HepG2 (cell line): ENCODE measurements around the gene ATXN1L. TPM values are rescaled to one million over a fixed set of nuclear protein-coding genes. Genes with fewer than 3 reads are reported as not detected.

Experiments
- DPF2 ChIP-seq: sonication (generic); formaldehyde crosslinking; IDR thresholded peaks from 2 replicates; pipeline ENCODE4 v1.4.0; 2020; ENCODE audit warnings: mild to moderate bottlenecking, low read depth, missing genetic modification reagents, borderline replicate concordance
- HHEX ChIP-seq: IDR thresholded peaks from 2 replicates; pipeline ENCODE4 v1.6.1; 2016; ENCODE audit warnings: control low read depth
- HNRNPH1 ChIP-seq: fragments of 200-400 bp; formaldehyde crosslinking; optimal IDR thresholded peaks from 2 replicates; pipeline ENCODE3; 2017; ENCODE audit warnings: mild to moderate bottlenecking, low read depth, low read length
- PAX8 ChIP-seq: sonication (generic); formaldehyde crosslinking; IDR thresholded peaks from 2 replicates; pipeline ENCODE4 v1.8.0; 2022; ENCODE audit warnings: mild to moderate bottlenecking, missing genetic modification reagents, borderline replicate concordance
- SMC3 ChIP-seq: IDR thresholded peaks from 2 replicates; pipeline ENCODE4 v1.6.1; 2011; ENCODE audit warnings: low read length, improper control_type of control experiment
- SP4 ChIP-seq: sonication (generic); formaldehyde crosslinking; IDR thresholded peaks from 2 replicates; pipeline ENCODE4 v1.8.1; 2023; ENCODE audit warnings: mild to moderate bottlenecking, missing genetic modification reagents
- TGIF2 ChIP-seq: IDR thresholded peaks from 2 replicates; pipeline ENCODE4 v1.6.1; 2016; ENCODE audit warnings: control low read depth, missing compliant biosample characterization
- ZNF256 ChIP-seq: sonication (generic); formaldehyde crosslinking; conservative IDR thresholded peaks from 2 replicates; pipeline ENCODE4 v1.4.0; 2020; ENCODE audit warnings: missing genetic modification reagents
- ZNF296 ChIP-seq: sonication (generic); formaldehyde crosslinking; conservative IDR thresholded peaks from 2 replicates; pipeline ENCODE4 v1.5.0; 2020; ENCODE audit warnings: mild to moderate bottlenecking, missing genetic modification reagents
- ZNF501 ChIP-seq: sonication (generic); formaldehyde crosslinking; IDR thresholded peaks from 2 replicates; pipeline ENCODE4 v1.5.1; 2020; ENCODE audit warnings: mild to moderate bottlenecking, moderate library complexity, missing genetic modification reagents
- ZNF577 ChIP-seq: sonication (generic); formaldehyde crosslinking; IDR thresholded peaks from 2 replicates; pipeline ENCODE4 v1.4.0; 2020; ENCODE audit warnings: mild to moderate bottlenecking, low read depth, missing genetic modification reagents, borderline replicate concordance
- ZNF782 ChIP-seq: sonication (generic); formaldehyde crosslinking; IDR thresholded peaks from 2 replicates; pipeline ENCODE4 v1.4.0; 2020; ENCODE audit warnings: missing genetic modification reagents, mild to moderate bottlenecking, borderline replicate concordance
- ZNF878 ChIP-seq: sonication (generic); formaldehyde crosslinking; IDR thresholded peaks from 2 replicates; pipeline ENCODE4 v1.8.1; 2023; ENCODE audit warnings: mild to moderate bottlenecking, missing genetic modification reagents, moderate library complexity
- polyA plus RNA-seq, 8 experiments: library from polyadenylated mRNA; depleted of rRNA in 3 of 8; stranded (reverse) in 7 of 8; unstranded in 1 of 8; fragments of >200 nt; fragmentation: Illumina TruSeq in 4 of 8; extraction: Trizol in 4 of 8; gene quantifications; 2 replicates each; pipeline versions ENCODE4 v1.2.1 to v1.2.3, GENCODE V29; 2011 to 2016; ENCODE audit warnings: low read depth in 4 of 8, missing spikeins in 1 of 8, mixed read lengths in 1 of 8; ENCODE audit not compliant: insufficient read depth in 1 of 8
- total RNA-seq, 5 experiments: library from RNA; depleted of rRNA; stranded (reverse); fragments of >200 nt; fragmentation: Illumina TruSeq; extraction: Trizol; gene quantifications; 2 replicates each; pipeline ENCODE4 v1.2.3, GENCODE V29; 2016; ENCODE audit warnings: low read depth in 1 of 5
- TF ChIP-seq, protein P1 (sequence below): sonication (generic); formaldehyde crosslinking; IDR thresholded peaks from 2 replicates; pipeline ENCODE4 v1.4.0; 2020; ENCODE audit warnings: missing genetic modification reagents, mild to moderate bottlenecking, borderline replicate concordance
- TF ChIP-seq, protein P2 (sequence below): sonication (generic); formaldehyde crosslinking; IDR thresholded peaks from 2 replicates; pipeline ENCODE4 v1.5.1; 2020; ENCODE audit warnings: missing genetic modification reagents, mild to moderate bottlenecking, borderline replicate concordance
- TF ChIP-seq, protein P3 (sequence below): sonication (generic); formaldehyde crosslinking; IDR thresholded peaks from 2 replicates; pipeline ENCODE4 v1.4.0; 2020; ENCODE audit warnings: missing genetic modification reagents
- TF ChIP-seq, protein P4 (sequence below): sonication (generic); formaldehyde crosslinking; IDR thresholded peaks from 2 replicates; pipeline ENCODE4 v1.5.0; 2020; ENCODE audit warnings: mild to moderate bottlenecking, missing genetic modification reagents, borderline replicate concordance
- TF ChIP-seq, protein P5 (sequence below): sonication (generic); formaldehyde crosslinking; IDR thresholded peaks from 2 replicates; pipeline ENCODE4 v1.4.0; 2020; ENCODE audit warnings: missing genetic modification reagents

Gene ATXN1L
- total and polyA plus RNA-seq, 2 of the 13 experiments (the other 11 are each of a cell fraction or from before 2014, with no cell fraction given): 20.0 to 22.4 TPM

DNA sequence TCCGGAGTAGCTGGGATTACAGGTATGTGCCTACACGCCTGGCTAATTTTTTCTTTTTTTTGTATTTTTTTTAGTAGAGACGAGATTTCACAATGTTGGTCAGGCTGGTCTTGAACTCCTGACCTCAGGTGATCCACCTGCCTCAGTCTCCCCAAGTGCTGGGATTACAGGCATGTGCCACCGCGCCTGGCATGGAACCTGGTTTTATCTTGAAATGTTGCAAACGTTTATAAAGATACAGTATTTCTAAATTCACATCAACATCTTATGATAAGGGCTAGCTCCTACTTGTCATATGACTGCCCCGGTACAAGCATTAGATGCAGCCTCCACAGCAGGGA lies 48.1 kb downstream of the ATXN1L start (continued):
- TF ChIP-seq, protein P1, sequence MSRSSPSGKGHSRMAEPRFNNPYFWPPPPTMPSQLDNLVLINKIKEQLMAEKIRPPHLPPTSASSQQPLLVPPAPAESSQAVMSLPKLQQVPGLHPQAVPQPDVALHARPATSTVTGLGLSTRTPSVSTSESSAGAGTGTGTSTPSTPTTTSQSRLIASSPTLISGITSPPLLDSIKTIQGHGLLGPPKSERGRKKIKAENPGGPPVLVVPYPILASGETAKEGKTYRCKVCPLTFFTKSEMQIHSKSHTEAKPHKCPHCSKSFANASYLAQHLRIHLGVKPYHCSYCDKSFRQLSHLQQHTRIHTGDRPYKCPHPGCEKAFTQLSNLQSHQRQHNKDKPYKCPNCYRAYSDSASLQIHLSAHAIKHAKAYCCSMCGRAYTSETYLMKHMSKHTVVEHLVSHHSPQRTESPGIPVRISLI (CRISPR knock-in tag): no peak
- TF ChIP-seq HNRNPH1: no peak
- TF ChIP-seq, protein P2, sequence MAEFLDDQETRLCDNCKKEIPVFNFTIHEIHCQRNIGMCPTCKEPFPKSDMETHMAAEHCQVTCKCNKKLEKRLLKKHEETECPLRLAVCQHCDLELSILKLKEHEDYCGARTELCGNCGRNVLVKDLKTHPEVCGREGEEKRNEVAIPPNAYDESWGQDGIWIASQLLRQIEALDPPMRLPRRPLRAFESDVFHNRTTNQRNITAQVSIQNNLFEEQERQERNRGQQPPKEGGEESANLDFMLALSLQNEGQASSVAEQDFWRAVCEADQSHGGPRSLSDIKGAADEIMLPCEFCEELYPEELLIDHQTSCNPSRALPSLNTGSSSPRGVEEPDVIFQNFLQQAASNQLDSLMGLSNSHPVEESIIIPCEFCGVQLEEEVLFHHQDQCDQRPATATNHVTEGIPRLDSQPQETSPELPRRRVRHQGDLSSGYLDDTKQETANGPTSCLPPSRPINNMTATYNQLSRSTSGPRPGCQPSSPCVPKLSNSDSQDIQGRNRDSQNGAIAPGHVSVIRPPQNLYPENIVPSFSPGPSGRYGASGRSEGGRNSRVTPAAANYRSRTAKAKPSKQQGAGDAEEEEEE (CRISPR knock-in tag): no peak
- TF ChIP-seq ZNF256 (CRISPR knock-in tag): 0 out of 2 replicates have a peak, but pooled peaks have one; percentile 43
- no peak for TF ChIP-seq ZNF296 (CRISPR knock-in tag)
- 0 out of 2 replicates have a peak, but pooled peaks have one; percentile 38 for TF ChIP-seq SP4 (CRISPR knock-in tag)
- 0 out of 2 replicates have a peak, but pooled peaks have one; percentile 22 for TF ChIP-seq PAX8 (CRISPR knock-in tag)
- TF ChIP-seq, protein P3, sequence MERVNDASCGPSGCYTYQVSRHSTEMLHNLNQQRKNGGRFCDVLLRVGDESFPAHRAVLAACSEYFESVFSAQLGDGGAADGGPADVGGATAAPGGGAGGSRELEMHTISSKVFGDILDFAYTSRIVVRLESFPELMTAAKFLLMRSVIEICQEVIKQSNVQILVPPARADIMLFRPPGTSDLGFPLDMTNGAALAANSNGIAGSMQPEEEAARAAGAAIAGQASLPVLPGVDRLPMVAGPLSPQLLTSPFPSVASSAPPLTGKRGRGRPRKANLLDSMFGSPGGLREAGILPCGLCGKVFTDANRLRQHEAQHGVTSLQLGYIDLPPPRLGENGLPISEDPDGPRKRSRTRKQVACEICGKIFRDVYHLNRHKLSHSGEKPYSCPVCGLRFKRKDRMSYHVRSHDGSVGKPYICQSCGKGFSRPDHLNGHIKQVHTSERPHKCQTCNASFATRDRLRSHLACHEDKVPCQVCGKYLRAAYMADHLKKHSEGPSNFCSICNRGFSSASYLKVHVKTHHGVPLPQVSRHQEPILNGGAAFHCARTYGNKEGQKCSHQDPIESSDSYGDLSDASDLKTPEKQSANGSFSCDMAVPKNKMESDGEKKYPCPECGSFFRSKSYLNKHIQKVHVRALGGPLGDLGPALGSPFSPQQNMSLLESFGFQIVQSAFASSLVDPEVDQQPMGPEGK (CRISPR knock-in tag): no peak
- TF ChIP-seq SMC3: no peak
- 0 out of 2 replicates have a peak, but pooled peaks have one; percentile 20 for TF ChIP-seq DPF2
- 0 out of 2 replicates have a peak, but pooled peaks have one; percentile 45 for TF ChIP-seq ZNF782
- TF ChIP-seq HHEX: no peak
- no peak for TF ChIP-seq ZNF878 (CRISPR knock-in tag)
- TF ChIP-seq, protein P4, sequence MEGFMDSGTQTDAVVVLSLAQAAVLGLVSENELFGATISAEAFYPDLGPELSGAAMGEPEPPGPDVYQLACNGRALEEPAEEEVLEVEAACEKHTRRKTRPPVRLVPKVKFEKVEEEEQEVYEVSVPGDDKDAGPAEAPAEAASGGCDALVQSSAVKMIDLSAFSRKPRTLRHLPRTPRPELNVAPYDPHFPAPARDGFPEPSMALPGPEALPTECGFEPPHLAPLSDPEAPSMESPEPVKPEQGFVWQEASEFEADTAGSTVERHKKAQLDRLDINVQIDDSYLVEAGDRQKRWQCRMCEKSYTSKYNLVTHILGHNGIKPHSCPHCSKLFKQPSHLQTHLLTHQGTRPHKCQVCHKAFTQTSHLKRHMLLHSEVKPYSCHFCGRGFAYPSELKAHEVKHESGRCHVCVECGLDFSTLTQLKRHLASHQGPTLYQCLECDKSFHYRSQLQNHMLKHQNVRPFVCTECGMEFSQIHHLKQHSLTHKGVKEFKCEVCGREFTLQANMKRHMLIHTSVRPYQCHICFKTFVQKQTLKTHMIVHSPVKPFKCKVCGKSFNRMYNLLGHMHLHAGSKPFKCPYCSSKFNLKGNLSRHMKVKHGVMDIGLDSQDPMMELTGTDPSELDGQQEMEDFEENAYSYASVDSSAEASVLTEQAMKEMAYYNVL (CRISPR knock-in tag): no peak
- TF ChIP-seq TGIF2 (CRISPR knock-in tag): no peak
- TF ChIP-seq, protein P5, sequence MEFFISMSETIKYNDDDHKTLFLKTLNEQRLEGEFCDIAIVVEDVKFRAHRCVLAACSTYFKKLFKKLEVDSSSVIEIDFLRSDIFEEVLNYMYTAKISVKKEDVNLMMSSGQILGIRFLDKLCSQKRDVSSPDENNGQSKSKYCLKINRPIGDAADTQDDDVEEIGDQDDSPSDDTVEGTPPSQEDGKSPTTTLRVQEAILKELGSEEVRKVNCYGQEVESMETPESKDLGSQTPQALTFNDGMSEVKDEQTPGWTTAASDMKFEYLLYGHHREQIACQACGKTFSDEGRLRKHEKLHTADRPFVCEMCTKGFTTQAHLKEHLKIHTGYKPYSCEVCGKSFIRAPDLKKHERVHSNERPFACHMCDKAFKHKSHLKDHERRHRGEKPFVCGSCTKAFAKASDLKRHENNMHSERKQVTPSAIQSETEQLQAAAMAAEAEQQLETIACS (CRISPR knock-in tag): 0 out of 2 replicates have a peak, but pooled peaks have one; percentile 3
- TF ChIP-seq ZNF501 (CRISPR knock-in tag): no peak
- 0 out of 2 replicates have a peak, but pooled peaks have one; percentile 77 for TF ChIP-seq ZNF577 (CRISPR knock-in tag)
